ENCODE measurements around the gene ASIC2. TPM values are rescaled to one million over a fixed set of nuclear protein-coding genes. Genes with fewer than 3 reads are reported as not detected.

ASIC2 gene
- total and polyA plus RNA-seq, 7 donors: 0.01 TPM; not detected in 6

DNA sequence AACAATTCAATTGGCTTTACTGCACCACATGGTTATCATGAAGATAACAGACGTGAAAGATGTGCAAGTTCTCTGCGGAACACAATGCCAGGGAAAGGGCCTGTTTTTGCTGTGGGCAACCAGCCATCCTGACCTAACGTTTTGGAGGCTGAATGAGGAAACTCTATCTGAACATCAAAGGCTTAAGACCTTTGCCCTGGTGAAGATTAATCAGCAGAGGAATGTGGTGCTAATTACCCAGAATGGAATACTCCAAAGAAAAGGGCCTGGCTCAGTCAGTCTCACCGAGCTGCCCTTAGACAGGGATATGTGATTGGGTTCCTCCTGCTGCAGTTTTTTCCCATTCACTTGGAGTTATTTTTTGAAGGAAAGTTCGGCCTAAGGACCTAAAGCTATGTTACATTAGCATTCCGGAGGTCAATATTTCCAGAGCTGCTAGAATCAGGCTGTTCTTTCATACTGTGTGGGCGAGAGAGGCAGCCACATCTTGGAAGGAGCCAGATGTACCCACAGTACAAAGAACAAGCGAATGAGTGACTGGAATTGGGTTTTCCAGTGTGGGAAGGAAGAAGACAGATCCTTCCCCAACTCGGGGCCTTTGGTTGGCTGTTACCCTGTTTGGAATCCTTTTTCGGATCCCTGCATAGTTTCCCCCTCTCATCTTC is 15.5 kb downstream of the ASIC2 start:
- Histone ChIP-seq H3K9me3 (no peaks in the 10 kb centered on the region), H3K27me3 (ENCODE audit: insufficient read depth in 3 of 3, low read length in 2 of 3) (peaks cover 0 to 24% (median 0%) of the 10 kb centered on the region in 3 donors), H3K4me3 (no peak overlapping the region), H3K27ac (no peak overlapping the region), H3K4me1 (no peaks in the 10 kb centered on the region), H3K36me3 (ENCODE audit: insufficient read depth in 1 of 2, low read depth in 1 of 2) (no peaks in the 10 kb centered on the region)
- ATAC-seq: no peak
- WGBS, 3 donors: 35 to 42% (median 37%) methylated on average over 10 of the region's 10 CpGs
- intact Hi-C loops (cut with DNase I): no loop called here
- TF ChIP-seq, protein P1, sequence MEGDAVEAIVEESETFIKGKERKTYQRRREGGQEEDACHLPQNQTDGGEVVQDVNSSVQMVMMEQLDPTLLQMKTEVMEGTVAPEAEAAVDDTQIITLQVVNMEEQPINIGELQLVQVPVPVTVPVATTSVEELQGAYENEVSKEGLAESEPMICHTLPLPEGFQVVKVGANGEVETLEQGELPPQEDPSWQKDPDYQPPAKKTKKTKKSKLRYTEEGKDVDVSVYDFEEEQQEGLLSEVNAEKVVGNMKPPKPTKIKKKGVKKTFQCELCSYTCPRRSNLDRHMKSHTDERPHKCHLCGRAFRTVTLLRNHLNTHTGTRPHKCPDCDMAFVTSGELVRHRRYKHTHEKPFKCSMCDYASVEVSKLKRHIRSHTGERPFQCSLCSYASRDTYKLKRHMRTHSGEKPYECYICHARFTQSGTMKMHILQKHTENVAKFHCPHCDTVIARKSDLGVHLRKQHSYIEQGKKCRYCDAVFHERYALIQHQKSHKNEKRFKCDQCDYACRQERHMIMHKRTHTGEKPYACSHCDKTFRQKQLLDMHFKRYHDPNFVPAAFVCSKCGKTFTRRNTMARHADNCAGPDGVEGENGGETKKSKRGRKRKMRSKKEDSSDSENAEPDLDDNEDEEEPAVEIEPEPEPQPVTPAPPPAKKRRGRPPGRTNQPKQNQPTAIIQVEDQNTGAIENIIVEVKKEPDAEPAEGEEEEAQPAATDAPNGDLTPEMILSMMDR (IDR thresholded peaks at IDR 0.05): no peak
- no peak for DNase-seq

DNA sequence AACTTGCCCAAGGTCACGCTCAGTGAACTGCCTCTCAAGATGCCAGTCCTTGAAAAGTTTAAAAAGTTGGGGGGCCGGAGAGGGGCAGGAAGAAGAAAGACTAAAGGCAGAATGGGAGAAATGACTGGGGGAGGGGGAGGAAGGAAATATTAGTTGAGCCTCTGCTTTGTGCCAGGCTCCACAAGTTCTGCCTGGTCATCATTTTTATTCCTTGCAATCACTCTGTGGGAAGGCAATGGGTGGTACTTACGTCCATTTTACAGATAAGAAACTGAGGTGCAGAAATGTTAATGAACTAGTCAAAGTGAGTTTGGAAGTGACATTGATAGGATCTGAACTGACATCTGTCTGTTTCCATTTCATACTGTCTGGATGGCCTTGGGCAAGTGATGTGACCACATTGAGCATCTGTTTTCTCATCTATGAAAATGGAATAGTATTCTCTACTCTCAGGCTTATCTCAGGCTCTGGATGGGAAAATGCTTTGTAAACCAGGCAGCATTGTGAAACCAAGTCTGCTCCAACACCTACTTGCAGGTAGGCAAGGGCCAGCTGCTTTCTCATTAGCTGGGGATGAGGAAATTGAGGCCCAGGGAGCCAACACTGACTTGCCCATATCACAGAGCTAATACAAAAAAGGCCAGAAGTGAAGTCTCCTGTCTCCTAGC is 19.2 kb downstream of the ASIC2 start:
- WGBS, 3 donors: 53 to 81% (median 77%) methylated on average over 3 of the region's 3 CpGs
- TF ChIP-seq, protein P1 (IDR thresholded peaks at IDR 0.05): no peak
- intact Hi-C loops (cut with DNase I): no loop called here

DNA sequence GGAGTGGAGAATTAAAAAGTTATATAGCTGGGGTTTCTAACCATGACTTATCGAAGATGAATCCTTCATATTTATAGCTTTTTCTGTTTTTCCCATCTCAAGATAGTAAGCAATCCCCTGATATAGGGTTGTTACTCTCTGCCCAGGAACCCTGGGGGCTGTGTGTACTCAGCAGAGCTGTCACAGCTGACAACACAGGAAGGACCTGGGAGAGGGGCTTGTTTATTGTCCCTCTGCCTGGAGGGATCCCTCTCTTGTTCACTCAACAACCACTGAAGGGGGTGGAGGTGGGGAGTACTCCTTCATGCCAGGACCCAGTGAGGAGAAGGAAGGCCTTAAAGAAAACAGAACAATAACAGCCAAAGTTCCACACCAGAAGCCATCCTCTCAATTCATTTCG is 19.8 kb downstream of the ASIC2 start:
- intact Hi-C loops (cut with DNase I): no loop called here
- WGBS, 3 donors: 63 to 78% (median 70%) methylated on average over 2 of the region's 2 CpGs
- ATAC-seq: no peak

More for the DNA sequence above, 19.2 kb downstream of the ASIC2 start:
- Histone ChIP-seq H3K27ac (no peak overlapping the region), H3K27me3 (ENCODE audit: insufficient read depth in 3 of 3, low read length in 2 of 3) (peaks cover 0 to 36% (median 0%) of the 10 kb centered on the region in 3 donors), H3K36me3 (ENCODE audit: insufficient read depth in 1 of 2, low read depth in 1 of 2) (no peaks in the 10 kb centered on the region), H3K9me3 (no peaks in the 10 kb centered on the region), H3K4me3 (no peak overlapping the region), H3K4me1 (no peaks in the 10 kb centered on the region)
- ATAC-seq (no peak), DNase-seq (no peak)

DNA sequence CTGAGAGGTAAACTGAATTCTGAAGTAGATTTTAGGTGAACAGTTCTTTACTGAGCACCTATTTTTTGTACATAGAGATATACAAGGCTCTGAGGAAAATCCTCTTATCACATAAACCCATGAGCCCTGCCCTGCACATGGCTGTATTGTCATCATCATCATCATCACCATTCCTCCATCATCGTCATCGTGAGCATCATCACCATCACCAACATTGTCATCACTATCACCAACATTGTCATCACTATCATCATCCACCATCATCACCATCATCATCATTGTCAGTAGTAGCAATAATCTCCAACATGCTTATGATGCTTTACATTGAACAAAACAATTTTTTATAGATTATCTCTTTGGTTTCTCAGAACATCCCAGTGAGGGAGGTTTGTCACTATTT is 20.7 kb downstream of the ASIC2 start:
- ATAC-seq: no peak
- Histone ChIP-seq H3K4me3 (no peak overlapping the region), H3K36me3 (ENCODE audit: insufficient read depth in 1 of 2, low read depth in 1 of 2) (no peaks in the 10 kb centered on the region), H3K27me3 (ENCODE audit: insufficient read depth in 3 of 3, low read length in 2 of 3) (peaks cover 0 to 27% (median 0%) of the 10 kb centered on the region in 3 donors), H3K9me3 (no peaks in the 10 kb centered on the region), H3K27ac (no peak overlapping the region), H3K4me1 (no peaks in the 10 kb centered on the region)
- 84 to 91% (median 91%) methylated on average over 2 of the region's 2 CpGs for WGBS, 3 donors
- intact Hi-C loops (cut with DNase I): no loop called here
- DNase-seq: no peak
- TF ChIP-seq, protein P1 (IDR thresholded peaks at IDR 0.05): no peak

More for the DNA sequence above, 19.8 kb downstream of the ASIC2 start:
- DNase-seq: no peak
- no peaks in the 10 kb centered on the region for H3K9me3 ChIP-seq
- H3K27ac ChIP-seq: no peak overlapping the region
- no peak overlapping the region for H3K4me3 ChIP-seq
- H3K4me1 ChIP-seq: no peaks in the 10 kb centered on the region
- TF ChIP-seq, protein P1 (IDR thresholded peaks at IDR 0.05): no peak
- H3K36me3 ChIP-seq (ENCODE audit: insufficient read depth in 1 of 2, low read depth in 1 of 2): no peaks in the 10 kb centered on the region
- H3K27me3 ChIP-seq (ENCODE audit: insufficient read depth in 3 of 3, low read length in 2 of 3): peaks cover 0 to 33% (median 0%) of the 10 kb centered on the region in 3 donors
